Nucleus accumbens (tissue), 56 donors: ENCODE results near the gene GALNT9.
"Not testable (repeated sequence)": the region's sequence is repeated elsewhere in the genome, so short reads cannot be mapped to it uniquely, and the experiment has no call there.

Experiments
- DNase-seq, 56 donors: peaks; one replicate each; lab custom pipeline; 2025; lab: John Stamatoyannopoulos, UW

Gene GALNT9

GRCh38 chr12:132315951-132316350 is 13.4 kb downstream of the GALNT9 start:
- no peak for DNase-seq

DNA sequence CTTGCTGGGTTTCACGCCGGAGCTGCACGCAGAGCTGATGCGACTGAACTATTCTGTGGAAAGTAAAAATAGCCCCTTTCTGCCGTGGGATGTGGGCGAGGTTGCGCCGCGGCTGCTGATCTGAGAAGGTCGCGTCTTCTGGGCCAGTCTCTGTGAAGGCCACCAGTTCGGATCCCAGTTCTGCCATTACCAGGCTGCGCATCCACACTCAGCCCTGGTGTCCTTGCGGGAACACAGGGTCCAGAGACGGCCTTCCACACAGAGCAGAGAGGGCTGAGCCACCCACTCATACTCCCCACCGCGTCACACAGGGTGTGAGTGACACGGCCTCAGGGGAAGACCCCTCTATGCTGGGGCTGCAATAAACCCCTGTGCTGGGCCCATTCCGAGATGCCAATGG is 13.9 kb downstream of the GALNT9 start:
- DNase-seq, result no peak

GRCh38 chr12:132314516-132315233 is 14.7 kb downstream of the GALNT9 start:
- DNase-seq, result no peak

DNA sequence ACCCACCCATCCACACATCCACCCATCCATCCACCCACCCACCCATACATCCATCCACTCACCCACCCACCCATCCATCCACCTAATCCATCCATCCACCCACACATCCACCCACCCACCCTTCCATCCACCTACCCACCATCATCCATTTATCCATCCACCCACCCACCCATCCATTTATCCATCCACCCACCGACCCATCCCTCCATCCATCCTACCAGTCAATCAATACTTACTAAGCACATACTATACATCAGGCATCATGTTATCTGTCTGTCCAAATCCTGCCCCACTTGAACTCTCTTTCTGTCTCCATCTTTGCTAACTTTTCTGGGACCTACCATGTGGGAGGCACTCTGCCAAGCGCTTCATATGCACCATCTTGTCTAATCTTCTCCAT is 15.4 kb downstream of the GALNT9 start:
- DNase-seq, result no peak

DNA sequence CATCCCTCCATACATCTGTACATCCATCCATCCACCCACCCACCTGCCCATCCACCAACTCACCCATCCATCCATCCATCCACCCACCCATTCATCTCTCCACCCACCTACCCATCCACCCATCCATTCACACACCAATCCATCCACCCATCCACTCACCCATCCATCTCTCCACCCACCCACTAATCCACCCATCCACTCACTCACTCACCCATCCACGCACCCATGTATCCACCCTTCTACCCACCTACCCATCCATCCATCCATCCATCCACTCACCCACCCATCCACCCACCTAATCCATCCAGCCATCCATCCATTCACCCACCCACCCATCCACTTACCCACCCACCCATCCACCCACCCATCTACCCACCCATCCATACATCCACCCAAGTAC is 16.2 kb downstream of the GALNT9 start:
- no peak for DNase-seq

- DNase-seq, result no peak
Observed at GRCh38 chr12:132312516-132312915, 16.9 kb downstream of the GALNT9 start.

DNA sequence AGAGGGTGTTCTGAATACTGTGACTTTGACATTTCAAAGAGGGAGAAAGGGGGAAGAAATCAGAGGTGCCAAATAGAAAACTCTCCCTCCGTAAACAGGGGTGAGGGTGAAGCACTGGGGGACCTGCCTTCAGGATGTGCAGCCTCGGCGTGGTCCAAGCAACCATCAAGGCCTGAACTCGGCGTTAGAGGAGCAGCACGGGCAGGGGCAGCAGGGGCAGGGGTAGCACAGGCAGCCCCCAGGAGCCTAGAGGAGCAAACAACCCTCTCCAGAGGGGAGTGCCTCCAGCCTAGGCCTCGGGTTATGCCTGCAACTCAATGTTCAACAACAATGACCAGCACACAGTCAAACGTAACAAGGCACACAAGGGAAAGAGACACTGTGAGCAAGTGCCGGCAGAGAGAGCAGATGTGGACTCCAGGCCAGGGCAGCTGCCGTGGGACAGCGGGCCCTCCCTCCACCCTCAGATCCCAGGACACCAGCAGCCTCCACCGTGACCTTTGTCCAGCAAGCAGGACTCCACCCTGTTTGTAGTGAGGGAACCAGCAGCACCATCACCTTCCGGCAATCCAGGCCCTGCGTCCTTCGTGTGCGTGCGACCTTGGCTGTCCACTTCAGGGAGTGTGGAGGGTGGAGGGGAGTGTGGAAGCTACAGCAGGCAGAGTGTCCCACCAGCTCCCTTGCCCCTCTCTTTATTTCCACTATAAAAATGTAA is 18.0 kb downstream of the GALNT9 start:
- no peak for DNase-seq

DNA sequence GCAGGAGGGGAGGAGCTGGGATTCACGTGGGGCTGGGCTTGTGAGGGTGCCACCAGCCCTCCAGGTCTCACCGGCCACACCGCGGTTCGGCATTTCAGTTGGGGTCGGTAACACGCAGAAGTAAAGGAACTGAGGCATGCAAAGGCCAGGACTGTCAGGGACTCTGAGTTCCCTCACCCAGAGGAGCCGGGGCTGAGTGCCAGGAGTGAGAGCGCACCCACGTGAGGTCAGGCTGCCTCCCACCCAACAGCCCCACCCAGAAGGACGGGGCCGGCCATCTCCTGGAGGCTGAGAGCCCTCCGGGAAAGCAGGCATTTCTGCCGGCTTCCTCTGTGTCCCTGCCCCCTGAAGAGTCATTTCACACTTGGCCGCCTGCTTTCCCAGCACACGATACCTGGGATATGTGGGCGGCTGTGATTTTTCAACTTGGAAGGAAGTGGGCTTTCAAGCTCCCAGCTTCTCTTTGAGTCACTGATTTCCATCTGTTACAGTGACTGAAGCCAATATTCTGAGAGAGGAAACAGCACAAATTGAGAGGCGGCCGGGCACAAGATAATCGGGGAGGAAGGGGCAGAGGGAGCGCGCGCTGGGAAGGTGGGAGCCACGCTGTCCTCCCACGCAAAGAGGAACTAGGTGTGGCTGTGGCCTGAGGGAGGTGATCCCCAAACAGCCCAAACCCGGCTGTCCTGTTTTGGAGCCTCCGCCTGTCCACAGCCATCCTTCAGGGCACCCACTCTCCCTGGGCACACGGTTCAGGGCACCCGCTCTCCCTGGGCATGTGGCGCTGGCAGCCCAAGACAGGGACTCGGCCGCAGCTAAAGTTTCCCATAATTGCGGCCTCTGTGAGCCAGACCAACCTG is 19.0 kb downstream of the GALNT9 start:
- no peak for DNase-seq

- no peak for DNase-seq
Observed at GRCh38 chr12:132309596-132310086, 19.7 kb downstream of the GALNT9 start.

- no peak for DNase-seq
Observed at GRCh38 chr12:132308853-132309595, 20.4 kb downstream of the GALNT9 start.

DNA sequence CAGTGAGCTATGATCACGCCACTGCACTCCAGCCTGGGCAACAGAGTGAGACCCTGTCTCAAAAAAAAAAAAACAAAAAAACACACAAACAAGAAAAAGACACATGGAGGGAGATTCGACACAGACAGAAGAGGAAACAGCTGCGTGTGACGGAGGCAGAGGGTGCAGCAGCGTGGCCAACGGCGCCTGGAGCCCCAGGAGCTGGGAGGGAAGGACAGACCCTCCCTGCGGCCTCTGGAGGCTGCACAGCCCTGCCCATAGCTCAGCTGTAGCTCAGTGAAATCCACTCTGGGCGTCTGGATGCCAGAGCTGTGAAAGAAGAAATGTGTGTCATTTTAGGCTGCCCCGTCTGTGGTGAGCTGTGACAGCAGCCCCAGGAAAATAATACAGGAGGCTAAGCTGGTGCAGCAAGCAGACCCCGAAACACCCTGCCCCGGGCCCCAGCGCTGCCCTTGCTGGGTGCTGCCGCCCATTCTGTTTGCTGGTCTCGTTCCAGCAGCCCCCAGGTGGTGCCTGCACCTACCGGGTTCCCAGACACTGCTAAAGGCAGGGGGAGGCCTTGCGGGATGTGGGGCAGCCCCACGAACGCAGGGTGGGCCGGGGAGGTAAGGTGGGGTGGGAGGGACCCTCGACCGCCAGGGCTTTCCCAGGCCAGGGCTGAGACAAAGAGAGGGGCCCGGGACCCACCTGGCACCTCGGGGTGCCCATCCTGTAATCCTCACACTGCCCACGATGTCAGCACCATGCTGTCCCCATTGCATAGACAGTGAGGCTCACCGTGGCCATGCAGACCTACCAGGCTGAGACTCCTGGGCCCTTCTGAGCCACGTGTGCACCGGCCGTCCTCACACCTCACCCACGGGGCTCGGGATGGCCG is 21.2 kb downstream of the GALNT9 start:
- DNase-seq, result no peak

GRCh38 chr12:132306885-132307191 is 22.6 kb downstream of the GALNT9 start:
- DNase-seq, result no peak

DNA sequence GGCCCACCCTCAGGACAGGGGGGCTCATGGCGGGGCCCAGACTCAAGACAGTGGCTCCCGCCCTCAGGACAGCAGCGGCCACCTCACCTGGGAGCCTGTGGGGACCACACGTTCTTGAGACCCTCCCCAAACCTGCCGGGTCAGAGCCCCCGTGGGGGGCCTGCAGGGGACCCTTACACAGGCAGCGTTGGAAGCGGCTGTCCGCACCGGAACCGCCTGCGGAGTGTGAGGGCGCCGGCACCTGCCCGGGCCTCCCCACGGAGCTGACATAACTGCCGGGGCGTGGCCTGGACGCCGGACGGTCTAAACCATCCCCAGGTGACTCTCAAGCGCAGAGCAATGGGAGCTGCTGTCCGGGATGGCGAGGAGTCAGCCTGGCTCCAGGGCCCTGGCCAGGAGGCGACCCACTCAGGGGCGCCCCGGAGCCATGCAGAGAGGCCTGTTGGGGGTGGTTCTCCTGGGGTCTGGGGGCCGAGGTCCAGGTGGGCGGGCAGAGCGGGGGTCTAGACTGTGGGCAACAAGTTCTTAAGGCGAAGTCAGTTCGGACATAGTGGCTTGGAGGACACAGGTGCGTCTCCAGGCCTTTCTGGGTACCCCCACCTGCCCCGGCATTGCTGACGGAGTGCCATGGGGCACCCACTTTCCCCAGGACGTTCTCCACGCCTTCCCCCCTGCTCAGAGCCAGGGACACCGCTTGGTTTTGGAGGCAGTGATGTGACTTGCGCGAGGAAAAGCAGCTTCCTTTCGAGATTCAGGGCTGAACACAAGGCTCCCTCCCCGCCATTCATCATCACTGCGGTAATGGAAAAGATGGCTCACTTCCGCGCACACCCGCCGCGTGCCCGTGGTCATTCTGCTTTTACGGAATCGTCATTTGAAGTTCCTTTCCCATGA is 23.2 kb downstream of the GALNT9 start:
- no peak for DNase-seq

DNA sequence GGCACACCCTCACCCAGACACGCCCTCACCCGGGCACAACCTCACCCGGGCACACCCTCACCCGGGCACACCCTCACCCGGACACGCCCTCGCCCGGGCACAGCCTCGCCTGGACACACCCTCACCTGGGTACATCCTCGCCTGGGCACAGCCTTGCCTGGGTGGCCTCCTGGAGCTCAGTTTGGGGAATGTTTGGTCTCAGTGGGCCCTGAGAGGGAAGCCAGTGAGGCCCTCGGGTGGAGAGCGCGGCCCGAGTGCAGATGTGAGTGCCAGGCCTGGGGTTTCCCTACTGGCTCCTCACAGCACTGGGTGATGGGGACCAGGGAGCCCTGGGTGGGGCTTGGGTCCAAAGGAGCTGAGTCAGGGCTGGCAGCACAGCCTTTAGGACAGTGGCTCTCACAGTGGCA is 23.8 kb downstream of the GALNT9 start:
- no peak for DNase-seq

GRCh38 chr12:132304866-132305265 is 24.5 kb downstream of the GALNT9 start:
- not testable (repeated sequence) for DNase-seq

- not testable (repeated sequence) for DNase-seq
Observed at GRCh38 chr12:132303853-132304373, 25.5 kb downstream of the GALNT9 start.

GRCh38 chr12:132302466-132303358 is 26.7 kb downstream of the GALNT9 start:
- DNase-seq, result no peak
